OCI-LY1 (cell line): ENCODE results near the gene ADD2.

Experiments used
- CTCF ChIP-seq: fragments of 200-600 bp; sonication (generic), shearing (Covaris generic); IDR thresholded peaks from 2 replicates; pipeline ENCODE4 v1.5.1; 2017; ENCODE audit warnings: mild to moderate bottlenecking, antibody characterized with exemption, low read length, moderate library complexity, mixed read lengths
- EZH2 ChIP-seq: fragments of 200-600 bp; sonication (generic), shearing (Covaris generic); IDR thresholded peaks from 2 replicates; pipeline ENCODE4 v1.8.0; 2017; ENCODE audit warnings: borderline replicate concordance, mixed run types, mild to moderate bottlenecking, antibody characterized with exemption, low read length, moderate library complexity, mixed read lengths

GRCh38 chr2:70712916-70713315, 55.1 kb downstream of the ADD2 start:
- TF ChIP-seq CTCF (no peak), EZH2 (no peak)
